ENCODE data around the gene SEMA4D.

SEMA4D gene

GRCh38 chr9:89491694-89492093 is 6.2 kb downstream of the SEMA4D start:
- H2AFZ ChIP-seq (ENCODE audit: low read depth): no peak overlapping the region
- H3K9ac ChIP-seq: no peak overlapping the region
- TF ChIP-seq CTCF (conservative IDR thresholded peaks at IDR 0.05; ENCODE audit: low read depth, low read length): no peak
- no peaks in the 10 kb centered on the region for H3K27me3 ChIP-seq (ENCODE audit: insufficient read depth, low read depth)
- peaks cover 100% of the 10 kb centered on the region for H3K79me2 ChIP-seq (ENCODE audit: insufficient read depth, low read depth)
- H3K36me3 ChIP-seq (ENCODE audit: insufficient read depth): peaks cover 3% of the 10 kb centered on the region; the same call in 1 of the 2 replicates
- peaks cover 44% of the 10 kb centered on the region for H4K20me1 ChIP-seq (ENCODE audit: insufficient read depth)
- H3K4me3 ChIP-seq (IDR thresholded peaks at IDR 0.05; ENCODE audit: insufficient read depth, low read depth, low read length): no peak overlapping the region
- no peak overlapping the region for H3K4me2 ChIP-seq
- H3K27ac ChIP-seq: no peak overlapping the region
- peaks cover 45% of the 10 kb centered on the region for H3K4me1 ChIP-seq (ENCODE audit: low read depth, poor library complexity, severe bottlenecking)

- no peak overlapping the region for H2AFZ ChIP-seq (ENCODE audit: low read depth)
- no peaks in the 10 kb centered on the region for H3K27me3 ChIP-seq (ENCODE audit: insufficient read depth, low read depth)
- H3K9ac ChIP-seq: no peak overlapping the region
- peaks cover 3% of the 10 kb centered on the region; the same call in 1 of the 2 replicates for H3K36me3 ChIP-seq (ENCODE audit: insufficient read depth)
- H3K4me1 ChIP-seq (ENCODE audit: low read depth, poor library complexity, severe bottlenecking): peaks cover 40% of the 10 kb centered on the region
- no peak overlapping the region for H3K4me3 ChIP-seq (IDR thresholded peaks at IDR 0.05; ENCODE audit: insufficient read depth, low read depth, low read length)
- peaks cover 47% of the 10 kb centered on the region for H4K20me1 ChIP-seq (ENCODE audit: insufficient read depth)
- H3K79me2 ChIP-seq (ENCODE audit: insufficient read depth, low read depth): peaks cover 100% of the 10 kb centered on the region
- no peak for TF ChIP-seq CTCF (conservative IDR thresholded peaks at IDR 0.05; ENCODE audit: low read depth, low read length)
- H3K4me2 ChIP-seq: no peak overlapping the region
- H3K27ac ChIP-seq: no peak overlapping the region
These were observed 8.1 kb downstream of the SEMA4D start for GRCh38 chr9:89489548-89490530.

- H3K27me3 ChIP-seq (ENCODE audit: insufficient read depth, low read depth): no peaks in the 10 kb centered on the region
- H3K4me2 ChIP-seq: no peak overlapping the region
- peaks cover 36% of the 10 kb centered on the region for H3K4me1 ChIP-seq (ENCODE audit: low read depth, poor library complexity, severe bottlenecking)
- TF ChIP-seq CTCF (conservative IDR thresholded peaks at IDR 0.05; ENCODE audit: low read depth, low read length): no peak
- peaks cover 3% of the 10 kb centered on the region; the same call in 1 of the 2 replicates for H3K36me3 ChIP-seq (ENCODE audit: insufficient read depth)
- peaks cover 46% of the 10 kb centered on the region for H4K20me1 ChIP-seq (ENCODE audit: insufficient read depth)
- H2AFZ ChIP-seq (ENCODE audit: low read depth): no peak overlapping the region
- no peak overlapping the region for H3K9ac ChIP-seq
- H3K4me3 ChIP-seq (IDR thresholded peaks at IDR 0.05; ENCODE audit: insufficient read depth, low read depth, low read length): no peak overlapping the region
- peaks cover 100% of the 10 kb centered on the region for H3K79me2 ChIP-seq (ENCODE audit: insufficient read depth, low read depth)
- no peak overlapping the region for H3K27ac ChIP-seq
These were observed 9.0 kb downstream of the SEMA4D start for GRCh38 chr9:89488936-89489335.

- H3K79me2 ChIP-seq (ENCODE audit: insufficient read depth, low read depth): peaks cover 100% of the 10 kb centered on the region
- H4K20me1 ChIP-seq (ENCODE audit: insufficient read depth): peaks cover 43% of the 10 kb centered on the region
These were observed 9.8 kb downstream of the SEMA4D start for GRCh38 chr9:89488131-89488530.

More at GRCh38 chr9:89488131-89488530, 9.8 kb downstream of the SEMA4D start:
- Histone ChIP-seq H3K27me3 (ENCODE audit: insufficient read depth, low read depth) (no peaks in the 10 kb centered on the region), H2AFZ (ENCODE audit: low read depth) (no peak overlapping the region), H3K4me2 (no peak overlapping the region), H3K9ac (no peak overlapping the region), H3K4me1 (ENCODE audit: low read depth, poor library complexity, severe bottlenecking) (peaks cover 36% of the 10 kb centered on the region), H3K27ac (no peak overlapping the region), H3K36me3 (ENCODE audit: insufficient read depth) (peaks cover 3% of the 10 kb centered on the region; the same call in 1 of the 2 replicates), H3K4me3 (IDR thresholded peaks at IDR 0.05; ENCODE audit: insufficient read depth, low read depth, low read length) (no peak overlapping the region)
- no peak for TF ChIP-seq CTCF (conservative IDR thresholded peaks at IDR 0.05; ENCODE audit: low read depth, low read length)

Measured in KMS-11 (cell line).